Stomach (tissue), 9 donors: Measurements from ENCODE around the gene NFE2L2. TPM values are rescaled to one million over a fixed set of nuclear protein-coding genes. Genes with fewer than 3 reads are reported as not detected.
"Not testable (repeated sequence)": the region's sequence is repeated elsewhere in the genome, so short reads cannot be mapped to it uniquely, and the experiment has no call there.

Experiments
- DNase-seq, 2 donors: peaks; one replicate each; pipeline versions ENCODE4 v3.0.0 to v3.0.0-alpha.2; 2013 to 2019
- H3K27ac ChIP-seq, 5 donors: fragments of 200-600 bp in 4 of 5; sonication (generic) in 4 of 5; one replicate each; pipeline ENCODE4 v1.5.1; 2013 to 2019; ENCODE audit warnings: mild to moderate bottlenecking in 1 of 5, moderate library complexity in 1 of 5
- H3K27me3 ChIP-seq, 3 donors: fragments of 200-600 bp; sonication (generic); one replicate each; pipeline ENCODE4 v1.5.1; 2017 to 2019; ENCODE audit warnings: mixed run types in 1 of 3
- H3K36me3 ChIP-seq, 4 donors: fragments of 200-600 bp; sonication (generic); 1 replicate in 3 of 4; 2 replicates in 1 of 4; pipeline ENCODE4 v1.5.1; 2016 to 2019
- H3K4me1 ChIP-seq, 4 donors: fragments of 200-600 bp; sonication (generic); one replicate each; pipeline ENCODE4 v1.5.1; 2016 to 2019
- H3K4me3 ChIP-seq, 4 donors: fragments of 200-600 bp; sonication (generic) in 3 of 4; one replicate each; pipeline ENCODE4 v1.5.1; 2016 to 2019; ENCODE audit warnings: mild to moderate bottlenecking in 1 of 4
- H3K9me3 ChIP-seq, 4 donors: fragments of 200-600 bp; sonication (generic); one replicate each; pipeline ENCODE4 v1.5.1; 2016 to 2019
- EP300 ChIP-seq: sonication (generic); formaldehyde crosslinking; IDR thresholded peaks from one replicate; pipeline ENCODE4 v1.6.1; 2017; ENCODE audit warnings: antibody characterized with exemption
- POLR2A ChIP-seq, 4 donors: fragments of 450-650 bp; IDR thresholded peaks; one replicate each; pipeline ENCODE4 v1.6.1; 2016; ENCODE audit warnings: antibody characterized with exemption in 4 of 4, control low read depth in 2 of 4, mild to moderate bottlenecking in 1 of 4, moderate library complexity in 1 of 4
- POLR2AphosphoS5 ChIP-seq, 3 donors: sonication (generic); formaldehyde crosslinking; IDR thresholded peaks; one replicate each; pipeline ENCODE4 v1.6.1; 2016; ENCODE audit warnings: antibody characterized with exemption in 3 of 3
- WGBS, 5 donors: extraction: QIAGEN DNeasy Blood & Tissue Kit in 3 of 5; methylation state at CpG; one replicate each; pipeline versions ENCODE4 v1.1.5 to v1.1.7; 2013 to 2018; 5-methylcytosine and 5-hydroxymethylcytosine counted together
- intact Hi-C: fragments of 100-400 bp; cut with DNase I; formaldehyde crosslinking; loops from one replicate; pipeline ENCODE4 v1.15.1; 2023; ENCODE audit warnings: low total_unique reads
- polyA plus RNA-seq, 3 donors: library from polyadenylated mRNA; stranded (reverse); fragments of 200-250 nt; gene quantifications; one replicate each; pipeline ENCODE4 v1.2.3, GENCODE V29; 2013
- total RNA-seq, 5 donors: library from RNA; depleted of rRNA; stranded (reverse); fragments of >200 nt; gene quantifications; one replicate each; pipeline versions ENCODE4 v1.1.0 to v1.2.3, GENCODE V29; 2014 to 2016
- TF ChIP-seq, protein P1 (sequence below), 7 experiments: fragments of 450-650 bp in 4 of 7; fragments of 200-600 bp in 3 of 7; sonication (generic) in 3 of 7; IDR thresholded peaks; one replicate each; pipeline ENCODE4 v1.5.1; 2016 to 2019; ENCODE audit warnings: antibody characterized with exemption in 7 of 7, control low read depth in 2 of 7, mild to moderate bottlenecking in 1 of 7
- donor health status: healthy with polysubstance abuse.
- donor health status: Bipolar disorder and iron deficiency.
- donor health status: healthy.

The NFE2L2 gene
- total and polyA plus RNA-seq, 8 donors = 37.1 to 223 (median 112) TPM

DNA sequence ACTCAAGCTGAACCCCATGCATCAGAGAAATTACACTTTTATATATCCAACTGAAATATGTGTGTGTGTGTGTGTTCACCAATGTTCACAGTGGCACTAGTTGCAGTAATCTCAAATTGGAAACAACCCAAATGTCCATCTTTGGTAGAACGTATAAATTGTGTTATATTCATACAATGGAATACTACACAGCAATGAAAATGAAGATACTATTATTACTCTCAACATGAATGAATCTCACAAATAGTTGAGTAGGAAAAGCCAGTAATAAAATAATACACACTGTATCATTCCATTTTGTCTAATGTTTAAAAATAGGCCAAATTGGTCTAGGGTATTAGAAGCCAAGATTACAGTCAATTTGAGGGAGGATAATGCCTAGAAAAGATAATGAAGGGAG is 48.0 kb upstream of the NFE2L2 start:
- no peaks in the 10 kb centered on the region for H3K9me3 ChIP-seq
- no peak for DNase-seq
- peaks cover 6 to 14% (median 10%) of the 10 kb centered on the region in 4 donors for H3K4me1 ChIP-seq
- 87 to 97% (median 93%) methylated on average over 1 of the region's 1 CpG for WGBS, 5 donors
- H3K4me3 ChIP-seq = no peak overlapping the region
- no peaks in the 10 kb centered on the region for H3K27me3 ChIP-seq
- H3K36me3 ChIP-seq = no peaks in the 10 kb centered on the region
- intact Hi-C loops = no loop called here
- H3K27ac ChIP-seq = no peak overlapping the region
- no peak for TF ChIP-seq EP300
- no peak for TF ChIP-seq POLR2AphosphoS5 (IDR thresholded peaks at IDR 0.05)
- TF ChIP-seq POLR2A (IDR thresholded peaks at IDR 0.05) = no peak
- TF ChIP-seq, protein P1, sequence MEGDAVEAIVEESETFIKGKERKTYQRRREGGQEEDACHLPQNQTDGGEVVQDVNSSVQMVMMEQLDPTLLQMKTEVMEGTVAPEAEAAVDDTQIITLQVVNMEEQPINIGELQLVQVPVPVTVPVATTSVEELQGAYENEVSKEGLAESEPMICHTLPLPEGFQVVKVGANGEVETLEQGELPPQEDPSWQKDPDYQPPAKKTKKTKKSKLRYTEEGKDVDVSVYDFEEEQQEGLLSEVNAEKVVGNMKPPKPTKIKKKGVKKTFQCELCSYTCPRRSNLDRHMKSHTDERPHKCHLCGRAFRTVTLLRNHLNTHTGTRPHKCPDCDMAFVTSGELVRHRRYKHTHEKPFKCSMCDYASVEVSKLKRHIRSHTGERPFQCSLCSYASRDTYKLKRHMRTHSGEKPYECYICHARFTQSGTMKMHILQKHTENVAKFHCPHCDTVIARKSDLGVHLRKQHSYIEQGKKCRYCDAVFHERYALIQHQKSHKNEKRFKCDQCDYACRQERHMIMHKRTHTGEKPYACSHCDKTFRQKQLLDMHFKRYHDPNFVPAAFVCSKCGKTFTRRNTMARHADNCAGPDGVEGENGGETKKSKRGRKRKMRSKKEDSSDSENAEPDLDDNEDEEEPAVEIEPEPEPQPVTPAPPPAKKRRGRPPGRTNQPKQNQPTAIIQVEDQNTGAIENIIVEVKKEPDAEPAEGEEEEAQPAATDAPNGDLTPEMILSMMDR (IDR thresholded peaks at IDR 0.05) = no peak

DNA sequence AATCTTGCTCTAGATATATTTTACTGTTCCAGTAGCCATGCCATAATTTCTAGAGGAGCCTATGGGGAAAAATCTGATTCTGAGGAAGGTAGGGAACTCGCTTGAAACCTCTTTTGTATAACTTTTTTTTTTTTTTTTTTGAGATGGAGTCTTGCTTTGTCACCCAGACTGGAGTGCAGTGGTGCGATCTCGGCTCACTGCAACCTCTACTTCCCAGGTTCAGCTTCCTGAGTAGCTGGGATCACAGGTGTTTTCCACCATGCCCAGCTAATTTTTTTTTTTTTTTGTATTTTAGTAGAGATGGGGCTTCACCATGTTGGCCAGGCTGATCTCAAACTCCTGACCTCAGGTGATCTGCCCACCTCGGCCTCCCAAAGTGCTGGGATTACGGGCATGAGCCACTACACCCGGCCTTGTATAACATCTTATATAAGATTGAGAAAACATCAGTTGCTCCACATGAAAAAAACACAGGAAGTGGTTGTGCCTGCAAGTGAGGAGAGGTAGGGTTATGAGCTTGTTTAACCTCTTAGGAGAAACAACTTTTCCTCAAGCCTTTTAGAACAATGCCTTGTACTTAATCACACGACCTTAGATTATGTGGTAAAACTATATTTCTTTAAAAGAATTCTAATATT is 45.3 kb upstream of the NFE2L2 start:
- H3K27ac ChIP-seq, H3K4me3 ChIP-seq, DNase-seq, H3K36me3 ChIP-seq, intact Hi-C loops, H3K9me3 ChIP-seq, H3K27me3 ChIP-seq: not testable (repeated sequence)
- H3K4me1 ChIP-seq = peaks cover 5 to 12% (median 6%) of the 10 kb centered on the region in 4 donors
- 65 to 85% (median 73%) methylated on average over 7 of the region's 7 CpGs for WGBS, 5 donors

DNA sequence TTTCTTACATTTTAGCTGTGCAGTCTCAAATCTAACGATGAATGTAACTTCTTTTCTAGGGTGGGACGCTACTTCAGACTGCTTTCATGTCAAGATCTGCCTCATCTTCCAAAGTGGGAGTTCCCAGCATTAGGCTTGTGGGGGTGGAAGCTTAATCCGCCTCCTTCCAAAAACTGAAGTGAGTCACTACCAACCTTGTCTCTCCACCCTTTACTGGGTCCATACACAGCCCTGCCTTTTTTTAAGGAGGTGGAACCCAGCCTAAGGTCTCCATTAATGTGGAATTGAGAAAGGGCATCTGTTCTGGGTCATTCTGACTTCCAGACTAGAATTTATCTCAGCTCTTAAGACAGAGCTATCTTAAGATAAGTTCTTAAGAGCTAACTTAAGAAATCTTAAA is 42.0 kb upstream of the NFE2L2 start:
- intact Hi-C loops = no loop called here
- no peak overlapping the region for H3K4me3 ChIP-seq
- H3K36me3 ChIP-seq = no peaks in the 10 kb centered on the region
- TF ChIP-seq EP300 (no peak), POLR2AphosphoS5 (IDR thresholded peaks at IDR 0.05) (no peak), POLR2A (IDR thresholded peaks at IDR 0.05) (no peak)
- TF ChIP-seq, protein P1 (IDR thresholded peaks at IDR 0.05) = no peak
- no peaks in the 10 kb centered on the region for H3K4me1 ChIP-seq
- WGBS, 5 donors = 78 to 94% (median 86%) methylated on average over 3 of the region's 3 CpGs
- DNase-seq = no peak
- H3K9me3 ChIP-seq = no peaks in the 10 kb centered on the region
- H3K27me3 ChIP-seq = no peaks in the 10 kb centered on the region
- no peak overlapping the region for H3K27ac ChIP-seq

DNA sequence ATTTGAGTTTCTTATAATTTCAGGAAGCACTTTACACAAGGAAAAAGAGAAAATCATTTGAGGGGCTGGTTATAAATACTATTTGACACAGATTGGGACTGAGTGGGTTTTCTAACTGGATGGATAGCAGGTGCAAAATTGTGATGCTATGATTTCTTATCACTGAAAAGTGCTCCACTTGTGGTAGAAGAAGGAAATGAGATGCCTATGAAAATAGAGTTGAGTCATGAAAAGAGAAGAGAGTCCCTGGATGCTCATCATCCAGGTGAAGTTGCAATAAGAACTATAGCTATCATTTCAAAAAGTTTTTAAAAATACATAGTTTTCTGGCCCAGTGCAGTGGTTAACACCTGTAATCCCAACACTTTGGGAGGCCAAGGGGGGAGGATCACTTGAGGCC is 39.4 kb upstream of the NFE2L2 start:
- H3K27me3 ChIP-seq = no peaks in the 10 kb centered on the region
- H3K36me3 ChIP-seq = no peaks in the 10 kb centered on the region
- intact Hi-C loops = no loop called here
- no peak for TF ChIP-seq POLR2AphosphoS5 (IDR thresholded peaks at IDR 0.05)
- TF ChIP-seq POLR2A (IDR thresholded peaks at IDR 0.05) = no peak
- TF ChIP-seq, protein P1 (IDR thresholded peaks at IDR 0.05) = no peak
- TF ChIP-seq EP300 = no peak
- DNase-seq = no peak
- H3K4me3 ChIP-seq = no peak overlapping the region
- H3K4me1 ChIP-seq = no peaks in the 10 kb centered on the region
- no peaks in the 10 kb centered on the region for H3K9me3 ChIP-seq
- no peak overlapping the region for H3K27ac ChIP-seq

DNA sequence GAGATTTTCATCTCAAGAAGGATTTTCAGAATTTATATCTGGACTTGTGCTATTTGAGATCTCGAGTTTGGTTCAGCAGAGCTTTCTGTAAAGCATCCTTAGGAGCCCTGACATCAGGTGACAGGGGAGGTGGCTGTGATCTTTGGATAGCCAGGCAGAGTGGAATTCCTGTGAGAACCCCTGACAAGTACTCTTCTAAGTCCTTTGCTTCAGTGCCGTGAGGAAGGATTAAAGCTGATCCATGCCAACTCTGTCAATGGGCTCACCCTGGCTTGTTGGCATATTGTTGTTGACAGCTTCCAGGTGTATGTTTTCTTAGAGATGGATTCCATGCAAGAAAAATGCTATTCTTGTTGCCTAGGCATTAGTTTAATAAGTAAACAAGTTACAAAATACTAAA is 38.0 kb upstream of the NFE2L2 start:
- no peak overlapping the region for H3K27ac ChIP-seq
- 40 to 77% (median 44%) methylated on average over 2 of the region's 2 CpGs for WGBS, 5 donors
- TF ChIP-seq POLR2AphosphoS5 (IDR thresholded peaks at IDR 0.05) (no peak), POLR2A (IDR thresholded peaks at IDR 0.05) (no peak), EP300 (no peak)
- TF ChIP-seq, protein P1 (IDR thresholded peaks at IDR 0.05) = no peak
- H3K4me3 ChIP-seq = no peak overlapping the region
- no peaks in the 10 kb centered on the region for H3K4me1 ChIP-seq
- DNase-seq = no peak
- no peaks in the 10 kb centered on the region for H3K9me3 ChIP-seq
- no peaks in the 10 kb centered on the region for H3K27me3 ChIP-seq
- intact Hi-C loops = no loop called here
- no peaks in the 10 kb centered on the region for H3K36me3 ChIP-seq
